KMS-11 (cell line): ENCODE results near the gene ZG16B.

Source experiments
- H2AFZ ChIP-seq: fragments of 200-600 bp; sonication (generic); 2 replicates; pipeline ENCODE4 v1.6.1; 2016; ENCODE audit warnings: antibody characterized with exemption, mixed run types, low read depth
- H3K27ac ChIP-seq: fragments of 200-600 bp; sonication (generic); 2 replicates; pipeline ENCODE4 v1.6.1; 2016; ENCODE audit warnings: mild to moderate bottlenecking, mixed run types
- H3K27me3 ChIP-seq: fragments of 200-600 bp; sonication (generic); 2 replicates; pipeline ENCODE4 v1.6.1; 2017; ENCODE audit warnings: mild to moderate bottlenecking, low read depth, mixed run types, moderate library complexity; ENCODE audit not compliant: insufficient read depth
- H3K36me3 ChIP-seq: fragments of 200-600 bp; sonication (generic); 2 replicates; pipeline ENCODE4 v1.6.1; 2017; ENCODE audit warnings: mild to moderate bottlenecking, mixed run types; ENCODE audit not compliant: insufficient read depth
- H3K4me1 ChIP-seq: fragments of 200-600 bp; sonication (generic); 2 replicates; pipeline ENCODE4 v1.6.1; 2016; ENCODE audit warnings: mild to moderate bottlenecking, low read depth, mixed run types; ENCODE audit not compliant: poor library complexity, severe bottlenecking
- H3K4me2 ChIP-seq: fragments of 200-600 bp; sonication (generic); 2 replicates; pipeline ENCODE4 v1.7.0; 2016; ENCODE audit warnings: mild to moderate bottlenecking, mixed run types
- H3K4me3 ChIP-seq: fragments of 200-600 bp; sonication (generic); IDR thresholded peaks from 2 replicates; pipeline ENCODE4 v1.6.1; 2017; ENCODE audit warnings: low read depth, low read length, mixed read lengths; ENCODE audit not compliant: insufficient read depth
- H3K79me2 ChIP-seq: fragments of 200-600 bp; sonication (generic); 2 replicates; pipeline ENCODE4 v1.6.1; 2016; ENCODE audit warnings: low read depth, mixed run types; ENCODE audit not compliant: insufficient read depth
- H3K9ac ChIP-seq: fragments of 200-600 bp; sonication (generic); 2 replicates; pipeline ENCODE4 v1.6.1; 2016; ENCODE audit warnings: mild to moderate bottlenecking, mixed run types
- H4K20me1 ChIP-seq: fragments of 200-600 bp; sonication (generic); 2 replicates; pipeline ENCODE4 v1.6.1; 2016; ENCODE audit warnings: mild to moderate bottlenecking, mixed run types; ENCODE audit not compliant: insufficient read depth
- TF ChIP-seq, protein P1 (sequence below): fragments of 200-600 bp; sonication (generic); conservative IDR thresholded peaks from 2 replicates; pipeline ENCODE4 v1.6.1; 2017; ENCODE audit warnings: low read depth, mild to moderate bottlenecking, antibody characterized with exemption, low read length, moderate library complexity, mixed read lengths

Gene ZG16B

DNA sequence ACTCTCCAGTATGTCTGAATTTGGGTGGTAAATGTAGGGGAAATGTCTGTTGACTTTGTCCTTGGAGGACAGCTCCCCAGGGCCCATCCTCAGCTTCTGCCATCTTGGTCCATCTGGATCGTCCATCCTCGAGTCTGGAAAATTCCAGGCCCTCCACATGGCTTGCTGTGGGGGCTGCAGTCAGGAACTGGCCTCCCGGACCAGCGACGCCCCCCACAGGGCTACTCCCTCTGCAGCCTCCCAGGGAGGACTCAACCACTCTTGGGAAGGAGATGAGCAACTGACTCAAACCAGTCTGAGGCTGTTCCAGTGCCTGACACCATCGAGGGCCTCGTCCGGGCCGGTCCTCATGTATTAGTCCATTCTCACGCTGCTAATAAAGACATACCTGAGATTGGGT, 5.5 kb upstream of the ZG16B start:
- Histone ChIP-seq H2AFZ (no peak overlapping the region), H4K20me1 (no peaks in the 10 kb centered on the region), H3K4me1 (no peaks in the 10 kb centered on the region), H3K4me3 (no peak overlapping the region), H3K9ac (no peak overlapping the region), H3K4me2 (no peak overlapping the region), H3K27ac (no peak overlapping the region), H3K36me3 (no peaks in the 10 kb centered on the region), H3K79me2 (no peaks in the 10 kb centered on the region), H3K27me3 (peaks cover 100% of the 10 kb centered on the region)
- TF ChIP-seq, protein P1, sequence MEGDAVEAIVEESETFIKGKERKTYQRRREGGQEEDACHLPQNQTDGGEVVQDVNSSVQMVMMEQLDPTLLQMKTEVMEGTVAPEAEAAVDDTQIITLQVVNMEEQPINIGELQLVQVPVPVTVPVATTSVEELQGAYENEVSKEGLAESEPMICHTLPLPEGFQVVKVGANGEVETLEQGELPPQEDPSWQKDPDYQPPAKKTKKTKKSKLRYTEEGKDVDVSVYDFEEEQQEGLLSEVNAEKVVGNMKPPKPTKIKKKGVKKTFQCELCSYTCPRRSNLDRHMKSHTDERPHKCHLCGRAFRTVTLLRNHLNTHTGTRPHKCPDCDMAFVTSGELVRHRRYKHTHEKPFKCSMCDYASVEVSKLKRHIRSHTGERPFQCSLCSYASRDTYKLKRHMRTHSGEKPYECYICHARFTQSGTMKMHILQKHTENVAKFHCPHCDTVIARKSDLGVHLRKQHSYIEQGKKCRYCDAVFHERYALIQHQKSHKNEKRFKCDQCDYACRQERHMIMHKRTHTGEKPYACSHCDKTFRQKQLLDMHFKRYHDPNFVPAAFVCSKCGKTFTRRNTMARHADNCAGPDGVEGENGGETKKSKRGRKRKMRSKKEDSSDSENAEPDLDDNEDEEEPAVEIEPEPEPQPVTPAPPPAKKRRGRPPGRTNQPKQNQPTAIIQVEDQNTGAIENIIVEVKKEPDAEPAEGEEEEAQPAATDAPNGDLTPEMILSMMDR = no peak

DNA sequence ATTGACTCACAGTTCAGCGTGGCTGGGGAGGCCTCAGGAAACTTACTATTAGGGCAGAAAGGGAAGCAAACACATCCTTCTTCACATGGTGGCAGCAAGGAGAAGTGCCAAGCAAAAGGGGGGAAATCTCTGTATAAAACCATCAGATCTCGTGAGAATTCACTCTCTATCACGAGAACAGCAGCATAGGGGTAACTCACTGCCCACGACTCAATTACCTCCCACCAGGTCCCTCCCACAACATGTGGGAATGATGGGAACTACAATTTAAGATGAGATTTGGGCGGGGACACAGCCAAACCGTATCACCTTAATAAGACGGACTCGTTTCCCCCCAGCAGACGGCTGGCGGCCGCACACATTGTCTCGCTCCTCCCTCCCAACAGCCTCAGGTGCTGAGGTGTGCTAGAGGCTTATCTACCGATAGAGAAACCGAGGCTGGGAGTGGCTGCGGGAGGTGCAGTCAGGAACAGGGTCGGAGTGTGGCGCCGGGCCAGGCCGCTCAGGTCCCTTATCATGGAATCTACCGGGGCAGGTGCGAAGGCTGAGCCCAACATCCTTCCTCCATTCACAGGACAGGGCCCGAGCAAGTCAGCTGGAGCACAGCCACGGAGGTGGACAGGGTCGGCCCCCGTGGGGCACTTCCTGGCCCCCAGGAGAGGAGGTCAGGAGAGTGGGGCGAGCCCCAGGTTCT, 4.9 kb upstream of the ZG16B start:
- no peak overlapping the region for H3K27ac ChIP-seq
- no peak overlapping the region for H3K9ac ChIP-seq
- no peak overlapping the region for H2AFZ ChIP-seq
- H4K20me1 ChIP-seq = no peaks in the 10 kb centered on the region
- TF ChIP-seq, protein P1 = no peak
- no peak overlapping the region for H3K4me2 ChIP-seq
- H3K79me2 ChIP-seq = no peaks in the 10 kb centered on the region
- H3K27me3 ChIP-seq = peaks cover 100% of the 10 kb centered on the region
- no peaks in the 10 kb centered on the region for H3K4me1 ChIP-seq
- H3K4me3 ChIP-seq = no peak overlapping the region
- no peaks in the 10 kb centered on the region for H3K36me3 ChIP-seq

DNA sequence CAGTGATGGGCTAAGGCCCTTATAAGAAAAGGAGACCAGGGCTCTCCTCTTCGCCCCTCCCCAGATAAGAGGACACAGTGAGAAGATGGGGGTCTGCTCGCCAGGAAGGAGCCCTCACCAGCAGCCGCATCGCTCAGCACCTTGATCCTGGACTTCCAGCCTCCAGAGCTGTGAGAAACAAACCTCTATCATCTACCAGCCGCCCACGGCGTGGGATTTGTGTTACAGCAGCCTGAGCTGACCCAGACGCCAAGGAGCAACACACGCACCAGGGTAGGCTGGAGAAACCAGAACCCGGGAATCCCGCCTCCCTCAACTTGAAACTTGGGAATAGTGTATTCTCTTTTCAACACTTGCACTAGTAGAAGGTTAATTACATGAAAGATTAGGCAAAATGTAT, 4.2 kb upstream of the ZG16B start:
- TF ChIP-seq, protein P1 = no peak
- no peak overlapping the region for H3K9ac ChIP-seq
- H3K4me2 ChIP-seq = no peak overlapping the region
- H3K27ac ChIP-seq = no peak overlapping the region
- H3K4me3 ChIP-seq = no peak overlapping the region
- H3K27me3 ChIP-seq = peaks cover 100% of the 10 kb centered on the region
- H2AFZ ChIP-seq = no peak overlapping the region
- H3K79me2 ChIP-seq = no peaks in the 10 kb centered on the region
- no peaks in the 10 kb centered on the region for H3K36me3 ChIP-seq
- H4K20me1 ChIP-seq = no peaks in the 10 kb centered on the region
- H3K4me1 ChIP-seq = no peaks in the 10 kb centered on the region

DNA sequence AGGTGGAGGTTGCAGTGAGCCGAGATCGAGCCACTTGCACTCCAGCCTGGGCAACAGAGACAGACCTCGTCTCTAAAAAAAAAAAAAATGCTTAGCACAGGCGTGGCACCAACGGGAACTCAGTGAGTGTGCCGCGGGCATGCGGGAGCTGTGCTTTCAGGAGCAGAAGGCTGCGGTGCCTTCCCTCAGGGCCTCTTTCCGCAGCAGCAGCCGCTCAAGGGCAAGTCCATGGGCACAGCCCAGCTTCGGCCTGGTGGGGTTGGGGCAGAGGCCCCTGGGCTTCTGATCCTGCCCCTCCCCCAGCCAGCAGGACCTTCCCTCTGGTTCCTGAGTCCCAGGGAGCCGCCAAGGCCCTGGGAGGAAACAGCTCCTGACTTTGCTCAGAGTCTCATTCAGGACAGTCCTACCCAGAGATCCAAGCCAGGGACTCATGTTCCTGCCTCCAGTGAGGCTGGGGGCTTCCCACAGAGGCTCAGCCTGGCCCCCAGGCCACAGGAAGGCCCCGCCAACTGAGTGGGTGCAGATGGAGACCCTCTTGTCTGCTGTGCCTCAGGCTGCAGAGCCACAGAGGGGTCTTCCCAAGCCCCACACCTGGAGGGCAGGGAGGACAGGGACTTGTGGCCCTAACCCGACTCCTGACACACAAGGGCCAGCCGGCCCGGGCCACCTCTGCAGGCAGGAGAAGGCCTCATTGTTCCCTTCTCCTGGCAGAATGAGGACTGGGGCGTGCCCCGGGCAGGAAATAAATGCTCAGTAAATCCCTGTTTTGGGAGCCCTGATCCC, 3.3 kb upstream of the ZG16B start:
- no peak overlapping the region for H3K4me2 ChIP-seq
- H3K27me3 ChIP-seq = peaks cover 100% of the 10 kb centered on the region
- H3K4me1 ChIP-seq = no peaks in the 10 kb centered on the region
- no peak overlapping the region for H2AFZ ChIP-seq
- TF ChIP-seq, protein P1 = no peak
- H3K79me2 ChIP-seq = no peaks in the 10 kb centered on the region
- no peak overlapping the region for H3K9ac ChIP-seq
- no peak overlapping the region for H3K27ac ChIP-seq
- H3K4me3 ChIP-seq = no peak overlapping the region
- H4K20me1 ChIP-seq = no peaks in the 10 kb centered on the region
- no peaks in the 10 kb centered on the region for H3K36me3 ChIP-seq
